Transverse colon (tissue), 4 donors: ENCODE measurements around the gene WDR89. TPM values are rescaled to one million over a fixed set of nuclear protein-coding genes. Genes with fewer than 3 reads are reported as not detected.
"Not testable (repeated sequence)": the region's sequence is repeated elsewhere in the genome, so short reads cannot be mapped to it uniquely, and the experiment has no call there.

Experiments
- DNase-seq: peaks from one replicate; pipeline ENCODE4 v3.0.0-alpha.2; 2019
- H3K27ac ChIP-seq, 4 donors: fragments of 200-600 bp; sonication (generic); 2 replicates each; pipeline ENCODE4 v1.5.1; 2016 to 2018; ENCODE audit warnings: inconsistent platforms in 4 of 4
- H3K27me3 ChIP-seq: fragments of 200-600 bp; sonication (generic); 2 replicates; pipeline ENCODE4 v1.5.1; 2017; ENCODE audit warnings: inconsistent platforms
- H3K36me3 ChIP-seq, 4 donors: fragments of 200-600 bp; sonication (generic); 2 replicates each; pipeline ENCODE4 v1.5.1; 2017 to 2019; ENCODE audit warnings: inconsistent platforms in 4 of 4
- H3K4me1 ChIP-seq, 4 donors: fragments of 200-600 bp; sonication (generic); 2 replicates each; pipeline ENCODE4 v1.5.1; 2017 to 2020; ENCODE audit warnings: inconsistent platforms in 4 of 4
- H3K4me3 ChIP-seq, 4 donors: fragments of 200-600 bp; sonication (generic); 1 replicate in 1 of 4; 2 replicates in 3 of 4; pipeline versions ENCODE4 v1.5.1 to v1.6.1; 2017 to 2019; ENCODE audit warnings: inconsistent platforms in 4 of 4
- H3K9me3 ChIP-seq, 2 donors: fragments of 200-600 bp; sonication (generic); 2 replicates each; pipeline ENCODE4 v1.5.1; 2017 to 2019; ENCODE audit warnings: inconsistent platforms in 2 of 2
- EP300 ChIP-seq: sonication (generic); formaldehyde crosslinking; IDR thresholded peaks from one replicate; pipeline ENCODE4 v1.6.1; 2017; ENCODE audit warnings: antibody characterized with exemption, low read depth
- POLR2A ChIP-seq: fragments of 450-650 bp; IDR thresholded peaks from one replicate; pipeline ENCODE4 v1.6.1; 2016; ENCODE audit warnings: antibody characterized with exemption, mild to moderate bottlenecking, moderate library complexity
- POLR2AphosphoS5 ChIP-seq, 3 donors: sonication (generic); formaldehyde crosslinking; IDR thresholded peaks; one replicate each; pipeline ENCODE4 v1.6.1; 2016; ENCODE audit warnings: antibody characterized with exemption in 3 of 3
- WGBS, 2 donors: methylation state at CpG; one replicate each; pipeline ENCODE4 v1.1.5; 2018; ENCODE audit warnings: low coverage in 1 of 2; 5-methylcytosine and 5-hydroxymethylcytosine counted together
- in situ Hi-C, 4 donors: fragments of 200-750 bp; cut with MboI; loops; one replicate each; pipeline versions ENCODE4 v1.15.0 to v1.15.1; 2017; ENCODE audit warnings: low sequenced_read_pairs in 3 of 4, low pct_ligation_motif_present in 1 of 4, low pct_unique_long_range_greater_than_20kb in 1 of 4
- intact Hi-C: fragments of 100-400 bp; cut with DNase I; formaldehyde crosslinking; loops from one replicate; pipeline ENCODE4 v1.15.1; 2023; ENCODE audit warnings: low total_unique reads
- total RNA-seq, 4 donors: library from RNA; depleted of rRNA; stranded (reverse); fragments of >200 nt; gene quantifications; one replicate each; pipeline ENCODE4 v1.1.0, GENCODE V29; 2016
- TF ChIP-seq, protein P1 (sequence below), 5 experiments: fragments of 200-600 bp in 3 of 5; fragments of 450-650 bp in 2 of 5; sonication (generic) in 3 of 5; IDR thresholded peaks; 1 replicate in 2 of 5; 2 replicates in 3 of 5; pipeline ENCODE4 v1.5.1; 2016 to 2017; ENCODE audit warnings: antibody characterized with exemption in 5 of 5, inconsistent platforms in 3 of 5, mild to moderate bottlenecking in 2 of 5, moderate library complexity in 1 of 5

Gene WDR89
- total RNA-seq, 4 donors from 2014 or later = 3.8 to 17.2 (median 7.2) TPM

GRCh38 chr14:63594455-63595372, 47.0 kb downstream of the WDR89 start:
- Histone ChIP-seq H3K4me1 (no peaks in the 10 kb centered on the region), H3K27ac (no peak overlapping the region), H3K27me3 (no peaks in the 10 kb centered on the region), H3K36me3 (peaks cover 0 to 12% (median 3%) of the 10 kb centered on the region in 4 donors), H3K4me3 (no peak overlapping the region), H3K9me3 (peaks cover 0 to 11% of the 10 kb centered on the region in 2 donors)
- in situ Hi-C loops = no loop called here
- WGBS, 2 donors = 91 to 98% methylated on average over 7 to 52 of the region's 53 CpGs
- intact Hi-C loops = no loop called here
- no peak for DNase-seq
- no peak for TF ChIP-seq POLR2AphosphoS5 (IDR thresholded peaks at IDR 0.05)
- TF ChIP-seq, protein P1, sequence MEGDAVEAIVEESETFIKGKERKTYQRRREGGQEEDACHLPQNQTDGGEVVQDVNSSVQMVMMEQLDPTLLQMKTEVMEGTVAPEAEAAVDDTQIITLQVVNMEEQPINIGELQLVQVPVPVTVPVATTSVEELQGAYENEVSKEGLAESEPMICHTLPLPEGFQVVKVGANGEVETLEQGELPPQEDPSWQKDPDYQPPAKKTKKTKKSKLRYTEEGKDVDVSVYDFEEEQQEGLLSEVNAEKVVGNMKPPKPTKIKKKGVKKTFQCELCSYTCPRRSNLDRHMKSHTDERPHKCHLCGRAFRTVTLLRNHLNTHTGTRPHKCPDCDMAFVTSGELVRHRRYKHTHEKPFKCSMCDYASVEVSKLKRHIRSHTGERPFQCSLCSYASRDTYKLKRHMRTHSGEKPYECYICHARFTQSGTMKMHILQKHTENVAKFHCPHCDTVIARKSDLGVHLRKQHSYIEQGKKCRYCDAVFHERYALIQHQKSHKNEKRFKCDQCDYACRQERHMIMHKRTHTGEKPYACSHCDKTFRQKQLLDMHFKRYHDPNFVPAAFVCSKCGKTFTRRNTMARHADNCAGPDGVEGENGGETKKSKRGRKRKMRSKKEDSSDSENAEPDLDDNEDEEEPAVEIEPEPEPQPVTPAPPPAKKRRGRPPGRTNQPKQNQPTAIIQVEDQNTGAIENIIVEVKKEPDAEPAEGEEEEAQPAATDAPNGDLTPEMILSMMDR (IDR thresholded peaks at IDR 0.05) = no peak
- TF ChIP-seq POLR2A = no peak
- no peak for TF ChIP-seq EP300

DNA sequence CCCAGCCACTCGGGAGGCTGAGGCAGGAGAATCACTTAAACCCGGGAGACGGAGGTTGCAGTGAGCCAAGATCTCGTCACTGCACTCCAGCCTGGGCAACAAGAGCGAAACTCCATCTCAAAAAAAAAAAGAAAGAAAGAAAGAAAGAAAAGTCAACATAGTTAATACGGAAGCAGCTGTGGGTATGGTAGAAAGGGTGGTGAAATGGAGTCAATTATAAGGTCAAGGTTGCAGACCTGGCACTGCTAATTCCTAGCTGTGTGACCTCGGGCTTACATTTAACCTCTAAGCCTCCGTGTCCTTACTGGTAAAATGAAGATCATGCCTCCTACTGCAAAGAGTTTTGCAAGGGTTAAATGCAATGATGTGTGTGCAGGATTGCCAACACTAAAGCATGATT, 58.6 kb downstream of the WDR89 start:
- H3K9me3 ChIP-seq, H3K4me1 ChIP-seq, intact Hi-C loops, H3K4me3 ChIP-seq, in situ Hi-C loops, H3K27ac ChIP-seq, DNase-seq, H3K27me3 ChIP-seq, H3K36me3 ChIP-seq: not testable (repeated sequence)
- 94 to 95% methylated on average over 3 to 8 of the region's 8 CpGs for WGBS, 2 donors

GRCh38 chr14:63581491-63581890, 60.2 kb downstream of the WDR89 start:
- WGBS, 2 donors = 38 to 46% methylated on average over 4 of the region's 4 CpGs
- H3K4me3 ChIP-seq = no peak overlapping the region
- no peaks in the 10 kb centered on the region for H3K9me3 ChIP-seq
- no peaks in the 10 kb centered on the region for H3K4me1 ChIP-seq
- TF ChIP-seq EP300 (no peak), POLR2A (no peak), POLR2AphosphoS5 (IDR thresholded peaks at IDR 0.05) (no peak)
- TF ChIP-seq, protein P1 (IDR thresholded peaks at IDR 0.05) = no peak
- no peak for DNase-seq
- H3K36me3 ChIP-seq = no peaks in the 10 kb centered on the region
- intact Hi-C loops (no loop called here), in situ Hi-C loops (no loop called here)
- no peak overlapping the region for H3K27ac ChIP-seq
- no peaks in the 10 kb centered on the region for H3K27me3 ChIP-seq

DNA sequence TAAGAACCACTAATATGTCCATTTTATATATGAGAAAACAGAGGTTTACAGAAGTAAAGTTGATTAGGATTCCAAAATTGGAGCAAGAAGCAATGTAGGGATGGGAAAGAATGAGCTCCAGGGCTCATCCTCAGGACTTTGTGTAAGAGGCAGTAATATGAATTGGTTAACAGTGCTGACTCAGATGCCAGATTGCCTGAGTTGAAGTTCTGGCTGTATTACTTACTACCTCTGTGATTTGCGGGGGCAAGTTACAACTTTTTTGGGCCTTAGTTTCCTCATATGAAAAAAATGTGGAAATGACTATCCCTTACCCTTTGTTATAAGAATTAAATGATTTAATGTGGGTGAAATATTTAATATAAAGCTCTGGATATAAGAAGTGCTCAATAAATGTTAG, 63.4 kb downstream of the WDR89 start:
- TF ChIP-seq POLR2AphosphoS5 (IDR thresholded peaks at IDR 0.05) (no peak), EP300 (no peak), POLR2A (no peak)
- TF ChIP-seq, protein P1 (IDR thresholded peaks at IDR 0.05) = no peak
- 94% methylated on average over 1 of the region's 1 CpG; no CpG with 5 or more reads in 1 of the 2 donors for WGBS, 2 donors
- Histone ChIP-seq H3K36me3 (no peaks in the 10 kb centered on the region), H3K4me3 (no peak overlapping the region), H3K27ac (no peak overlapping the region), H3K9me3 (no peaks in the 10 kb centered on the region), H3K27me3 (no peaks in the 10 kb centered on the region), H3K4me1 (no peaks in the 10 kb centered on the region)
- in situ Hi-C loops = no loop called here
- intact Hi-C loops = no loop called here
- no peak for DNase-seq
